ENCODE measurements around the gene TSR3. TPM values are rescaled to one million over a fixed set of nuclear protein-coding genes. Genes with fewer than 3 reads are reported as not detected.

TSR3 gene
- 10 to 100 TPM; 29.4 to 34.7 (median 29.7) TPM for total RNA-seq
- total RNA-seq (2013) = 35.2 TPM

GRCh38 chr16:1351582-1352362 lies at the start of gene TSR3, which contains the start of gene GNPTG:
Gene TSR3, minus strand, starts transcription at chr16:1351878. Its CDS starts 74 bp downstream, at chr16:1351804.
Gene GNPTG, plus strand, starts transcription at chr16:1351931. Its CDS starts 35 bp downstream, at chr16:1351966.
- H3K9me3 Mint-ChIP-seq = no peaks in the 10 kb centered on the region
- no peaks in the 10 kb centered on the region for H3K36me3 Mint-ChIP-seq
- WGBS (ENCODE audit: insufficient coverage) = under 1% methylated on average over 98 of the region's 98 CpGs
- peak within 1 kb of the TSS; percentile 80 for H3K27ac Mint-ChIP-seq
- H3K4me3 Mint-ChIP-seq = peak within 1 kb of the TSS; percentile 86
- peak; percentile 89 to 95 for DNase-seq
- H3K4me1 Mint-ChIP-seq = peaks cover 27 to 56% of the 10 kb centered on the region in 2 donors
- ATAC-seq = peak; percentile 91 to 96 (median 95)
- no peak for TF ChIP-seq CTCF (IDR thresholded peaks at IDR 0.05)
- peak within 1 kb of the TSS; percentile 74 for H3K4me3 ChIP-seq (ENCODE audit: low read length)
- peaks cover 12% of the 10 kb centered on the region for H3K36me3 ChIP-seq (ENCODE audit: control insufficient read depth, insufficient read depth, low read length)
- no peaks in the 10 kb centered on the region for H3K27me3 ChIP-seq (ENCODE audit: control insufficient read depth, insufficient read depth, low read length)
- no peaks in the 10 kb centered on the region for H3K27me3 Mint-ChIP-seq (ENCODE audit: low read depth in 2 of 2)
- peaks cover 25% of the 10 kb centered on the region for H3K4me1 ChIP-seq (ENCODE audit: control insufficient read depth, insufficient read depth, low read length)
- intact Hi-C loops (cut with micrococcal nuclease) = loop anchor here (10.0 kb wide), 1 partner anchor 353 kb away; the partner anchor contains the start of gene MAPK8IP3
- H3K27ac ChIP-seq (ENCODE audit: low read length) = peak within 1 kb of the TSS; percentile 55
- H3K9me3 ChIP-seq (ENCODE audit: control insufficient read depth, insufficient read depth, low read length) = no peaks in the 10 kb centered on the region

GRCh38 chr16:1401061-1401757 lies 49.5 kb upstream of the TSR3 start:
- no peak for TF ChIP-seq CTCF (IDR thresholded peaks at IDR 0.05)
- intact Hi-C loops (cut with micrococcal nuclease) = no loop called here
- H3K4me3 Mint-ChIP-seq = no peak overlapping the region
- Histone ChIP-seq H3K9me3 (ENCODE audit: control insufficient read depth, insufficient read depth, low read length) (no peaks in the 10 kb centered on the region), H3K27me3 (ENCODE audit: control insufficient read depth, insufficient read depth, low read length) (no peaks in the 10 kb centered on the region), H3K27ac (ENCODE audit: low read length) (no peak overlapping the region), H3K4me1 (ENCODE audit: control insufficient read depth, insufficient read depth, low read length) (no peaks in the 10 kb centered on the region), H3K4me3 (ENCODE audit: low read length) (no peak overlapping the region), H3K36me3 (ENCODE audit: control insufficient read depth, insufficient read depth, low read length) (peaks cover 58% of the 10 kb centered on the region)
- DNase-seq (no peak), ATAC-seq (no peak)
- H3K9me3 Mint-ChIP-seq = no peaks in the 10 kb centered on the region
- 95% methylated on average over 29 of the region's 29 CpGs for WGBS (ENCODE audit: insufficient coverage)
- no peaks in the 10 kb centered on the region for H3K36me3 Mint-ChIP-seq
- H3K27ac Mint-ChIP-seq = no peak overlapping the region
- H3K4me1 Mint-ChIP-seq = peaks cover 0 to 6% of the 10 kb centered on the region in 2 donors
- no peaks in the 10 kb centered on the region for H3K27me3 Mint-ChIP-seq (ENCODE audit: low read depth in 2 of 2)

GRCh38 chr16:1398826-1399581 lies 47.3 kb upstream of the TSR3 start:
- peaks cover 59% of the 10 kb centered on the region for H3K36me3 ChIP-seq (ENCODE audit: control insufficient read depth, insufficient read depth, low read length)
- no peak overlapping the region for H3K4me3 ChIP-seq (ENCODE audit: low read length)
- DNase-seq (no peak), ATAC-seq (no peak)
- Mint-ChIP-seq H3K27ac (no peak overlapping the region), H3K4me3 (no peak overlapping the region), H3K27me3 (ENCODE audit: low read depth in 2 of 2) (no peaks in the 10 kb centered on the region), H3K9me3 (no peaks in the 10 kb centered on the region), H3K36me3 (no peaks in the 10 kb centered on the region), H3K4me1 (peaks cover 0 to under 1% of the 10 kb centered on the region in 2 donors)
- no peaks in the 10 kb centered on the region for H3K27me3 ChIP-seq (ENCODE audit: control insufficient read depth, insufficient read depth, low read length)
- H3K9me3 ChIP-seq (ENCODE audit: control insufficient read depth, insufficient read depth, low read length) = no peaks in the 10 kb centered on the region
- 97% methylated on average over 38 of the region's 38 CpGs for WGBS (ENCODE audit: insufficient coverage)
- TF ChIP-seq CTCF (IDR thresholded peaks at IDR 0.05) = no peak
- H3K27ac ChIP-seq (ENCODE audit: low read length) = no peak overlapping the region
- no peaks in the 10 kb centered on the region for H3K4me1 ChIP-seq (ENCODE audit: control insufficient read depth, insufficient read depth, low read length)
- intact Hi-C loops (cut with micrococcal nuclease) = no loop called here
